Mesothelial cell of epicardium (in vitro differentiated cells): Measurements from ENCODE around the gene POLR1H. TPM values are rescaled to one million over a fixed set of nuclear protein-coding genes. Genes with fewer than 3 reads are reported as not detected.
A peak's percentile ranks its signal among the peaks of the same experiment; 100 is the strongest.

Experiments used
- DNase-seq, 2 experiments: peaks; one replicate each; pipeline ENCODE4 v3.0.0; 2021; ENCODE audit warnings: low spot score in 2 of 2; ENCODE audit not compliant: unreplicated experiment in 2 of 2
- H3K27ac Mint-ChIP-seq: 2 replicates; pipeline ENCODE4 v1.8.0; 2021; ENCODE audit warnings: mixed read lengths
- H3K27me3 Mint-ChIP-seq: 2 replicates; pipeline ENCODE4 v1.8.0; 2021; ENCODE audit warnings: low read depth, mixed read lengths
- H3K36me3 Mint-ChIP-seq: 2 replicates; pipeline ENCODE4 v1.8.0; 2021; ENCODE audit warnings: mixed read lengths
- H3K4me1 Mint-ChIP-seq: 2 replicates; pipeline ENCODE4 v1.8.0; 2021; ENCODE audit warnings: mixed read lengths
- H3K4me3 Mint-ChIP-seq: 2 replicates; pipeline ENCODE4 v1.8.0; 2021; ENCODE audit warnings: mild to moderate bottlenecking, moderate library complexity, mixed read lengths
- H3K9me3 Mint-ChIP-seq: 2 replicates; pipeline ENCODE4 v1.8.0; 2021; ENCODE audit warnings: mixed read lengths
- total RNA-seq: library from RNA; stranded (reverse); gene quantifications from 3 replicates; pipeline ENCODE4 v1.2.1, GENCODE V29; 2021
- TF ChIP-seq, protein P1 (sequence below): fragments of 200-600 bp; sonication (generic); IDR thresholded peaks from one replicate; pipeline ENCODE4 v1.5.0; 2021; ENCODE audit warnings: antibody characterized with exemption; ENCODE audit not compliant: unreplicated experiment

Gene POLR1H
- total RNA-seq, 1 donor from 2014 or later = 31.1 TPM

DNA sequence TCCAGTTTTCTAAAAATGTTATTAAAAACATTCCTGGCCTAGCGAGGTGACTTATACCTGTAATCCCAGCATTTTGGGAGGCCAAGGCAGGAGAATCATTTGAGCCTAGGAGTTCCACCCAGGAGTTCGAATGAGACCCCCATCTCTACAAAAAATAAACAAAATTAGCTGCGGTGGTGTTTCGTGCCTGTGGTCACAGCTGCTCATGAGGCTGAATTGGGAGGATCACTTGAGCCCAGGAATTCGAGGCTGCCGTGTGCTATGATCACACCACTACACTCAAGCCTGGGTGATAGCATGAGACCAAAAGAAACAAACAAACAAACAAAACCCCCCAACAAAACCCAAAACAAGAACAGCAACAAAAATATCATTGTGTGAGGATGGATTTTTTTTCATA lies 19.8 kb upstream of the POLR1H start:
- Mint-ChIP-seq H3K4me1 (no peaks in the 10 kb centered on the region), H3K4me3 (no peak overlapping the region), H3K27me3 (no peaks in the 10 kb centered on the region), H3K36me3 (no peaks in the 10 kb centered on the region), H3K9me3 (no peaks in the 10 kb centered on the region), H3K27ac (no peak overlapping the region)
- TF ChIP-seq, protein P1, sequence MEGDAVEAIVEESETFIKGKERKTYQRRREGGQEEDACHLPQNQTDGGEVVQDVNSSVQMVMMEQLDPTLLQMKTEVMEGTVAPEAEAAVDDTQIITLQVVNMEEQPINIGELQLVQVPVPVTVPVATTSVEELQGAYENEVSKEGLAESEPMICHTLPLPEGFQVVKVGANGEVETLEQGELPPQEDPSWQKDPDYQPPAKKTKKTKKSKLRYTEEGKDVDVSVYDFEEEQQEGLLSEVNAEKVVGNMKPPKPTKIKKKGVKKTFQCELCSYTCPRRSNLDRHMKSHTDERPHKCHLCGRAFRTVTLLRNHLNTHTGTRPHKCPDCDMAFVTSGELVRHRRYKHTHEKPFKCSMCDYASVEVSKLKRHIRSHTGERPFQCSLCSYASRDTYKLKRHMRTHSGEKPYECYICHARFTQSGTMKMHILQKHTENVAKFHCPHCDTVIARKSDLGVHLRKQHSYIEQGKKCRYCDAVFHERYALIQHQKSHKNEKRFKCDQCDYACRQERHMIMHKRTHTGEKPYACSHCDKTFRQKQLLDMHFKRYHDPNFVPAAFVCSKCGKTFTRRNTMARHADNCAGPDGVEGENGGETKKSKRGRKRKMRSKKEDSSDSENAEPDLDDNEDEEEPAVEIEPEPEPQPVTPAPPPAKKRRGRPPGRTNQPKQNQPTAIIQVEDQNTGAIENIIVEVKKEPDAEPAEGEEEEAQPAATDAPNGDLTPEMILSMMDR = no peak
- no peak for DNase-seq

DNA sequence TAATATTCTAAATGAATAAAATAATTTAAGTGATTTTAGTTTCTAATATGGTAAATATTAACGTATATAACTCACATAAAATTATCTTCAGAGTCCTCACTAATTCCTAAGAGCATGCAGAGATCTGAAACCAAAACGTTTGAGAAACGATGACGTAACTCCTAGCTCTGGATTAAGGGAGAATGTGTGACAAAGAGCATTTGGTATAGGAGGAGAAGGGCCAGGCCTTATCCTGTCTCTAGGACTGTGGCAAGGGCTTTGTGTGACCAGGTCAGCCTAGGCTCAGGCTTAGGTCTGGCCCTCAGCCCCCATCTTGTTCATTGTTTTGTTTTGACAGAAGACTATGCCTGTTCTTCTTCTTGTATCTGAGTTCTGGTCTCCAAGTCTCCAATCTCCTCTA lies 19.2 kb upstream of the POLR1H start:
- H3K36me3 Mint-ChIP-seq = no peaks in the 10 kb centered on the region
- no peak overlapping the region for H3K4me3 Mint-ChIP-seq
- TF ChIP-seq, protein P1 = no peak
- H3K4me1 Mint-ChIP-seq = no peaks in the 10 kb centered on the region
- no peak overlapping the region for H3K27ac Mint-ChIP-seq
- H3K27me3 Mint-ChIP-seq = no peaks in the 10 kb centered on the region
- H3K9me3 Mint-ChIP-seq = no peaks in the 10 kb centered on the region
- no peak for DNase-seq

DNA sequence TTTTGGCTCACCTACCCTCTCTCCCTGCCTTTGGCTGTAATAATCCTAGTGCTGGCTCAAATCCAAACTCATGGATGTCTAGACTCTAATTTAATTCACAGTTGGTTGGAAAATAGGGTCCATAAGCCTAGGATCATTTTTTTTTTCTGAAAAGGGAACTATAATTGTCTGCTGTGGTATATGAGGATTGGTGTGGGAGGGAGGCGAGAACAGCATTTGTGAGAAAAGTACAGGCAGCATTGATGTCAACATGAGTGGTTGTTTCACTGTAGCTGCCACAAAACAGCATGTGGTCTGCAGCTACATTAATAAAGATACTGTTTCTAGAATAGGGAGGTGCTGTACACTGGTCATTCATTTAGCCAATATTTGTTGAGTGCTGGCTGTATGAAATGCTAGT lies 18.6 kb upstream of the POLR1H start:
- no peaks in the 10 kb centered on the region for H3K27me3 Mint-ChIP-seq
- no peaks in the 10 kb centered on the region for H3K36me3 Mint-ChIP-seq
- H3K9me3 Mint-ChIP-seq = no peaks in the 10 kb centered on the region
- no peaks in the 10 kb centered on the region for H3K4me1 Mint-ChIP-seq
- DNase-seq = no peak
- TF ChIP-seq, protein P1 = no peak
- peak overlapping the region; percentile 13 for H3K27ac Mint-ChIP-seq
- H3K4me3 Mint-ChIP-seq = no peak overlapping the region

DNA sequence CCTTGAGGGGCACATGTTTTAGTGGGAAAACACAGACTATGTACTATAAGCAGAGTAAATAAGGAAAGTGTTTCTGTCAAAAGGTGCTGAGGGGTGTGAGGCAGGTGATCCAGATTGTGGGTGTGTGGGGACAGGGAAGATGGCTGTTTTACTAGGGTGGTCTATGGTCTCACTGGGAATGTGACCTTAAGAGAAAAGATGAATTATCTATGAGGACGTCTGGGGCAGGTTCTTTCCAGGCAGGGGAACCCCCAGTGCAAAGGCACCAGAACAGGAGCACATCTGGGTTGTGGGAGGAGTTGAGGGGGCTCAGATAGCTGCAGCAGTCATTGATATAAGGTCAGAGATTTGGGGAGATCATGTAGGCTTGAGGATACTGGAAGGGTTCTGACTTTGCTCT lies 18.2 kb upstream of the POLR1H start:
- no peaks in the 10 kb centered on the region for H3K27me3 Mint-ChIP-seq
- H3K4me1 Mint-ChIP-seq = no peaks in the 10 kb centered on the region
- H3K4me3 Mint-ChIP-seq = no peak overlapping the region
- H3K36me3 Mint-ChIP-seq = no peaks in the 10 kb centered on the region
- TF ChIP-seq, protein P1 = no peak
- H3K9me3 Mint-ChIP-seq = no peaks in the 10 kb centered on the region
- no peak for DNase-seq
- H3K27ac Mint-ChIP-seq = no peak overlapping the region

DNA sequence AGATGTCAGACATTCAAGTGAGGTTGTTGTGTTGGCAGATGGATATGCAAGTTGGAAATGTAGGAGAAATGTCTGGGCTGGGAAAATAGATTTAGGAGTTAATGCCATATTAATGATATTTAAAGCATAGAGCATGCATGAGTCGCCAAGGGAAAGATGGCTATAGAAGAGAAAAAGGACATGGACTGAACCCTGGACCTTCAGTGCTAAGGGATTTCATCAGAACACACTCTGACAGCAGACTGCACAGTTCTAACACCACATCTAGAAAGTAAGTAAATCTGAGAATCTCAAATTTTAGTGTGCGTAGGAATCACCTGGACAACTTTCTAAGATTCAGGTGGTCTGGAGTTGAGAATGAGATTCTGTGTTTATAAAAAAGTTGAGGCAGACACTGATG lies 17.3 kb upstream of the POLR1H start:
- H3K27me3 Mint-ChIP-seq = no peaks in the 10 kb centered on the region
- H3K9me3 Mint-ChIP-seq = no peaks in the 10 kb centered on the region
- TF ChIP-seq, protein P1 = no peak
- no peaks in the 10 kb centered on the region for H3K4me1 Mint-ChIP-seq
- H3K36me3 Mint-ChIP-seq = no peaks in the 10 kb centered on the region
- no peak overlapping the region for H3K27ac Mint-ChIP-seq
- no peak overlapping the region for H3K4me3 Mint-ChIP-seq
- DNase-seq = no peak

DNA sequence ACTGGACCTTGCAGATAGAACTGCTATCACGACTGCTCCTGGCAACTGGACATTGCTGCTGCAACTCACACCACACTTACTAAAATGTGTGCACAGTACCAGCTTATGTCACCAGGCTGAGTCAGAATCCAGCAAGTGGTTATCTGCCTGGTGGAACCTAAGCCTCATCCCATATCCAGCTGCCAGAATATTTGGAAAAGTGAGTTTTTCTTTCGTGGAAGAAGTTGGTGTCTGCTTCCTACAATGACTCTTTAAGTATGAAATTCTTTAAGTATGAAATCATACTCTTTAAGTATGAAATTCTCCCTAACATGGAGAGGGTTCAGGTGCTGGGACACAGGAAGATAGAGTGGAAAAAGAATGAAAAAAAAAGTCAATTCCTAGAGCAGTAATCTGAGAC lies 16.4 kb upstream of the POLR1H start:
- Mint-ChIP-seq H3K36me3 (no peaks in the 10 kb centered on the region), H3K4me3 (no peak overlapping the region), H3K27me3 (no peaks in the 10 kb centered on the region), H3K9me3 (no peaks in the 10 kb centered on the region), H3K27ac (no peak overlapping the region), H3K4me1 (no peaks in the 10 kb centered on the region)
- no peak for DNase-seq
- TF ChIP-seq, protein P1 = no peak
